Measurements from ENCODE around the gene CLMP. TPM values are rescaled to one million over a fixed set of nuclear protein-coding genes. Genes with fewer than 3 reads are reported as not detected.

Gene CLMP
- total RNA-seq, 1 donor from 2014 or later: 24.2 TPM

GRCh38 chr11:123168241-123168640 lies 26.8 kb downstream of the CLMP start:
- H3K27ac Mint-ChIP-seq (ENCODE audit: unreplicated experiment): no peak overlapping the region
- no peaks in the 10 kb centered on the region for H3K36me3 Mint-ChIP-seq (ENCODE audit: unreplicated experiment)
- H3K27me3 Mint-ChIP-seq (ENCODE audit: unreplicated experiment): peaks cover 2% of the 10 kb centered on the region
- no peak for TF ChIP-seq CTCF (IDR thresholded peaks at IDR 0.05; ENCODE audit: partially characterized antibody, unreplicated experiment)
- H3K9me3 Mint-ChIP-seq (ENCODE audit: unreplicated experiment): peaks cover 6% of the 10 kb centered on the region
- H3K4me1 Mint-ChIP-seq (ENCODE audit: low read depth, unreplicated experiment): peaks cover 42% of the 10 kb centered on the region
- no peak overlapping the region for H3K4me3 Mint-ChIP-seq (ENCODE audit: unreplicated experiment)
- DNase-seq: no peak

GRCh38 chr11:123166071-123166559 lies 28.9 kb downstream of the CLMP start:
- TF ChIP-seq CTCF (IDR thresholded peaks at IDR 0.05; ENCODE audit: partially characterized antibody, unreplicated experiment): peak; percentile 63
- no peak overlapping the region for H3K27ac Mint-ChIP-seq (ENCODE audit: unreplicated experiment)
- H3K4me1 Mint-ChIP-seq (ENCODE audit: low read depth, unreplicated experiment): peaks cover 52% of the 10 kb centered on the region
- no peaks in the 10 kb centered on the region for H3K36me3 Mint-ChIP-seq (ENCODE audit: unreplicated experiment)
- peaks cover 8% of the 10 kb centered on the region for H3K9me3 Mint-ChIP-seq (ENCODE audit: unreplicated experiment)
- DNase-seq: peak; percentile 79
- H3K27me3 Mint-ChIP-seq (ENCODE audit: unreplicated experiment): peaks cover 2% of the 10 kb centered on the region
- no peak overlapping the region for H3K4me3 Mint-ChIP-seq (ENCODE audit: unreplicated experiment)

- no peak for TF ChIP-seq CTCF (IDR thresholded peaks at IDR 0.05; ENCODE audit: partially characterized antibody, unreplicated experiment)
- Mint-ChIP-seq H3K27me3 (ENCODE audit: unreplicated experiment) (peaks cover 2% of the 10 kb centered on the region), H3K4me1 (ENCODE audit: low read depth, unreplicated experiment) (peaks cover 44% of the 10 kb centered on the region), H3K36me3 (ENCODE audit: unreplicated experiment) (no peaks in the 10 kb centered on the region), H3K9me3 (ENCODE audit: unreplicated experiment) (peaks cover 8% of the 10 kb centered on the region), H3K4me3 (ENCODE audit: unreplicated experiment) (no peak overlapping the region), H3K27ac (ENCODE audit: unreplicated experiment) (no peak overlapping the region)
- DNase-seq: no peak
Observed at GRCh38 chr11:123164732-123165450, 30.2 kb downstream of the CLMP start.

- H3K27ac Mint-ChIP-seq (ENCODE audit: unreplicated experiment): no peak overlapping the region
- no peak for TF ChIP-seq CTCF (IDR thresholded peaks at IDR 0.05; ENCODE audit: partially characterized antibody, unreplicated experiment)
- DNase-seq: no peak
- no peak overlapping the region for H3K4me3 Mint-ChIP-seq (ENCODE audit: unreplicated experiment)
- peaks cover 5% of the 10 kb centered on the region for H3K9me3 Mint-ChIP-seq (ENCODE audit: unreplicated experiment)
- H3K27me3 Mint-ChIP-seq (ENCODE audit: unreplicated experiment): peaks cover 2% of the 10 kb centered on the region
- peaks cover 31% of the 10 kb centered on the region for H3K4me1 Mint-ChIP-seq (ENCODE audit: low read depth, unreplicated experiment)
- H3K36me3 Mint-ChIP-seq (ENCODE audit: unreplicated experiment): no peaks in the 10 kb centered on the region
Observed at GRCh38 chr11:123163621-123164020, 31.4 kb downstream of the CLMP start.

GRCh38 chr11:123161376-123162030 lies 33.5 kb downstream of the CLMP start:
- Mint-ChIP-seq H3K27ac (ENCODE audit: unreplicated experiment) (no peak overlapping the region), H3K36me3 (ENCODE audit: unreplicated experiment) (no peaks in the 10 kb centered on the region), H3K9me3 (ENCODE audit: unreplicated experiment) (peaks cover 2% of the 10 kb centered on the region), H3K27me3 (ENCODE audit: unreplicated experiment) (no peaks in the 10 kb centered on the region), H3K4me1 (ENCODE audit: low read depth, unreplicated experiment) (peaks cover 27% of the 10 kb centered on the region), H3K4me3 (ENCODE audit: unreplicated experiment) (no peak overlapping the region)
- no peak for DNase-seq
- TF ChIP-seq CTCF (IDR thresholded peaks at IDR 0.05; ENCODE audit: partially characterized antibody, unreplicated experiment): no peak

Data from glutamatergic neuron (in vitro differentiated cells).